DND-41 (cell line): ENCODE measurements around the gene PGBD5.

Experiments
- ATAC-seq: fragments of 200-7000 bp; cut with Tn5 transposase; 3 replicates; pipeline ENCODE4 v1.9.1; 2021; ENCODE audit warnings: low read depth; ENCODE audit not compliant: insufficient read depth
- DNase-seq: peaks from one replicate; pipeline ENCODE4 v3.0.0-alpha.2; 2020
- H2AFZ ChIP-seq: 2 replicates; pipeline ENCODE4 v1.6.0; 2012; ENCODE audit warnings: low read depth, low read length
- H3K27ac ChIP-seq: 2 replicates; pipeline ENCODE4 v1.5.1; 2012; ENCODE audit warnings: low read length, inconsistent platforms
- H3K27me3 ChIP-seq: fragments of 200-600 bp; sonication (generic); 2 replicates; pipeline ENCODE4 v1.6.0; 2012; ENCODE audit warnings: low read length, mild to moderate bottlenecking, inconsistent platforms; ENCODE audit not compliant: insufficient read depth, poor library complexity
- H3K36me3 ChIP-seq: 2 replicates; pipeline ENCODE4 v1.5.1; 2012; ENCODE audit warnings: low read length, inconsistent platforms; ENCODE audit not compliant: insufficient read depth
- H3K4me1 ChIP-seq: 2 replicates; pipeline ENCODE4 v1.5.1; 2012; ENCODE audit warnings: mild to moderate bottlenecking, low read length; ENCODE audit not compliant: insufficient read depth
- H3K4me2 ChIP-seq: 2 replicates; pipeline ENCODE4 v1.6.0; 2012; ENCODE audit warnings: mild to moderate bottlenecking, moderate library complexity, low read length, inconsistent platforms; ENCODE audit not compliant: insufficient read depth
- H3K4me3 ChIP-seq, 2 experiments: fragments of 200-600 bp in 1 of 2; shearing (Covaris generic) in 1 of 2; 2 replicates each; pipeline ENCODE4 v1.5.1; 2012 to 2016; ENCODE audit warnings: inconsistent platforms in 2 of 2, low read length in 2 of 2, mild to moderate bottlenecking in 2 of 2, low read depth in 1 of 2, moderate library complexity in 1 of 2
- H3K79me2 ChIP-seq: 2 replicates; pipeline ENCODE4 v1.6.0; 2012; ENCODE audit warnings: low read length, inconsistent platforms; ENCODE audit not compliant: insufficient read depth
- H3K9ac ChIP-seq: 2 replicates; pipeline ENCODE4 v1.6.0; 2012; ENCODE audit warnings: low read depth, mild to moderate bottlenecking, inconsistent platforms, low read length, moderate library complexity
- H3K9me3 ChIP-seq: 2 replicates; pipeline ENCODE4 v1.5.1; 2012; ENCODE audit warnings: low read length, moderate library complexity, mild to moderate bottlenecking, inconsistent platforms; ENCODE audit not compliant: insufficient read depth, severe bottlenecking
- H4K20me1 ChIP-seq: 2 replicates; pipeline ENCODE4 v1.6.0; 2012; ENCODE audit warnings: low read length; ENCODE audit not compliant: insufficient read depth
- CTCF ChIP-seq: IDR thresholded peaks from 2 replicates; pipeline ENCODE4 v1.5.1; 2012; ENCODE audit warnings: borderline replicate concordance, low read length, moderate library complexity, mild to moderate bottlenecking; ENCODE audit not compliant: poor library complexity, severe bottlenecking; ENCODE audit errors: extremely low read depth
- EZH2 ChIP-seq: IDR thresholded peaks from 3 replicates; pipeline ENCODE4 v1.6.1; 2012; ENCODE audit warnings: borderline replicate concordance, low read depth, mild to moderate bottlenecking, moderate library complexity, low read length, inconsistent platforms; ENCODE audit not compliant: severe bottlenecking

The PGBD5 gene

GRCh38 chr1:230403442-230403841, 22.7 kb downstream of the PGBD5 start:
- TF ChIP-seq CTCF (no peak), EZH2 (no peak)
- no peaks in the 10 kb centered on the region for H3K36me3 ChIP-seq

DNA sequence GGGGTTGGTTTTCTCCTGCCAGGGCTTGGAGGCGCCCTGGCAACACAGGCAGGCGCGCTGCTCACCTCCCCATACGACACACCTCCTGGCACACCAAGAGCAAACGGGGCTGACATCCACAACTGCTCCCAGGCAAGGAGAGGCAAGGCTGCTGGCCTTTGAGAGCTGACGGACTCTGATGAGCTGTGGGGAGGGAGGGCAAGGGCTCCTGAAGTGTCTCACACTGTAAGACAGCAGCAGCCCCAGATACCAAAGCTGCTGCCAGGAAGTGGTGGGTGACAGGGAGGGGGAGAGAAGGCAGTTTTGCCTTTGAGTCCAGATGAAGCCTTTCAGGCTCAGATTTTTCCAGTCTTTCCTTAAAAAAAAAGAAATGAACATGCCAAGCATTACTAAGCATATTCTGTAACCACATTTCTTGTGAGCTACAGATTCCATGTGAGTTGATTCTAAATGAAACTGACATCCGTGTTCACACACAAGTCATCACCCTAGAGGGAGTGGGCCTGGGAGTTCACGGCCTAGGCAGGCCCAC, 24.3 kb downstream of the PGBD5 start:
- no peaks in the 10 kb centered on the region for H3K27me3 ChIP-seq
- no peaks in the 10 kb centered on the region for H3K36me3 ChIP-seq
- DNase-seq (no peak), ATAC-seq (peak; percentile 45; the same call in 1 of the 3 replicates)
- no peak overlapping the region for H3K4me3 ChIP-seq
- H4K20me1 ChIP-seq, result no peaks in the 10 kb centered on the region
- no peak overlapping the region for H3K9ac ChIP-seq
- H3K79me2 ChIP-seq, result no peaks in the 10 kb centered on the region
- no peaks in the 10 kb centered on the region for H3K9me3 ChIP-seq
- H2AFZ ChIP-seq, result no peak overlapping the region
- no peaks in the 10 kb centered on the region for H3K4me1 ChIP-seq
- TF ChIP-seq EZH2, result no peak
- no peak for TF ChIP-seq CTCF
- H3K27ac ChIP-seq, result no peak overlapping the region
- H3K4me2 ChIP-seq, result no peak overlapping the region

More at GRCh38 chr1:230403442-230403841, 22.7 kb downstream of the PGBD5 start:
- Histone ChIP-seq H4K20me1 (no peaks in the 10 kb centered on the region), H3K9ac (no peak overlapping the region), H3K79me2 (no peaks in the 10 kb centered on the region), H3K27ac (no peak overlapping the region), H3K27me3 (no peaks in the 10 kb centered on the region), H3K4me3 (no peak overlapping the region), H3K4me2 (no peak overlapping the region), H2AFZ (no peak overlapping the region), H3K4me1 (no peaks in the 10 kb centered on the region), H3K9me3 (no peaks in the 10 kb centered on the region)
- ATAC-seq (no peak), DNase-seq (no peak)

GRCh38 chr1:230401101-230401500, 25.0 kb downstream of the PGBD5 start:
- no peak overlapping the region for H3K9ac ChIP-seq
- no peaks in the 10 kb centered on the region for H3K27me3 ChIP-seq
- H2AFZ ChIP-seq, result no peak overlapping the region
- H3K4me3 ChIP-seq, result no peak overlapping the region
- TF ChIP-seq EZH2 (no peak), CTCF (no peak)
- no peaks in the 10 kb centered on the region for H3K79me2 ChIP-seq
- DNase-seq (no peak), ATAC-seq (no peak)
- no peak overlapping the region for H3K4me2 ChIP-seq
- H3K9me3 ChIP-seq, result no peaks in the 10 kb centered on the region
- no peaks in the 10 kb centered on the region for H4K20me1 ChIP-seq
- H3K27ac ChIP-seq, result no peak overlapping the region
- H3K4me1 ChIP-seq, result no peaks in the 10 kb centered on the region
- H3K36me3 ChIP-seq, result no peaks in the 10 kb centered on the region

DNA sequence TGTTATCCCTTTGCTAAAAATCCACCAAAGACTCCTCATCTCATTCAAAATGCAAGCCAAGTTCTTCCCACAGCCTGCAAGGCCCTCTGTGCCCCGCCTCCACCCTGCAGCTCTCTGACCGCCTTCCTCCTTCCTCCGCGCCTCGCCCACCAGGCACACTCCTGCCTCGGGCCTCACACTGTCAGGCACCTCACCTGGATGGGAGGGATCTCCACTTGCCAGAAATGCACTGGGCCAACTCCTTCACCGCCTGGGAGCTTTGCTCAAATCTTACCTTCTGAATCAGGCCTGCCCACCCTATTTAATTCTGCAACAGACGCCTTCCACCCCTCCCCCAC, 26.2 kb downstream of the PGBD5 start:
- Histone ChIP-seq H3K27me3 (no peaks in the 10 kb centered on the region), H2AFZ (no peak overlapping the region), H3K9ac (no peak overlapping the region), H3K27ac (no peak overlapping the region), H3K9me3 (no peaks in the 10 kb centered on the region), H3K4me1 (no peaks in the 10 kb centered on the region), H4K20me1 (no peaks in the 10 kb centered on the region), H3K79me2 (no peaks in the 10 kb centered on the region), H3K4me2 (no peak overlapping the region), H3K4me3 (no peak overlapping the region), H3K36me3 (no peaks in the 10 kb centered on the region)
- TF ChIP-seq CTCF (no peak), EZH2 (no peak)
- DNase-seq (no peak), ATAC-seq (no peak)
